ENCODE data around the gene C2CD2. TPM values are rescaled to one million over a fixed set of nuclear protein-coding genes. Genes with fewer than 3 reads are reported as not detected.

C2CD2 gene
- total and polyA plus RNA-seq, 2 of the 8 experiments (the other 6 are each of a cell fraction or from before 2014, with no cell fraction given) = 10.4 to 13.0 TPM

GRCh38 chr21:41979751-41980369 is 26.0 kb upstream of the C2CD2 start:
- H3K56ac ChIP-seq (replicated peaks; ENCODE audit: insufficient read length, low read depth, low read length) = no peak overlapping the region
- H3K9me3 ChIP-seq (ENCODE audit: insufficient read depth in 2 of 2, low read depth in 1 of 2, low read length in 1 of 2) = peaks cover 0 to 7% of the 10 kb centered on the region in 2 experiments; a peak in 2 of 4 replicates
- H4K8ac ChIP-seq (ENCODE audit: extremely low read depth, insufficient read depth, low read length) = no peak overlapping the region
- TF ChIP-seq CTBP2 (IDR thresholded peaks at IDR 0.05; ENCODE audit: borderline replicate concordance, insufficient read depth, insufficient read length, low read length) (no peak), SIX5 (IDR thresholded peaks at IDR 0.05; ENCODE audit: low read depth, low read length) (no peak), CBX5 (IDR thresholded peaks at IDR 0.05; ENCODE audit: low read depth, low read length) (no peak), KDM5A (IDR thresholded peaks at IDR 0.05; ENCODE audit: low read length) (no peak), HDAC6 (IDR thresholded peaks at IDR 0.05; ENCODE audit: low read depth, low read length) (no peak)
- no peaks in the 10 kb centered on the region for H3K23me2 ChIP-seq (ENCODE audit: low read depth, low read length)
- no peak overlapping the region for H2BK15ac ChIP-seq (ENCODE audit: low read length)
- H3K27ac ChIP-seq (ENCODE audit: low read depth, low read length) = no peak overlapping the region
- ChIA-PET CTCF (ENCODE audit: partially characterized antibody) (no interaction called here), POLR2A (ENCODE audit: partially characterized antibody) (no interaction called here)
- no peak overlapping the region for H2BK5ac ChIP-seq (ENCODE audit: low read depth, low read length)
- H3K4me2 ChIP-seq (ENCODE audit: insufficient read depth in 1 of 2, low read depth in 2 of 2, low read length in 2 of 2) = no peak overlapping the region
- H3K4me1 ChIP-seq (replicated peaks in 1 of 4; ENCODE audit: control insufficient read depth in 3 of 4, insufficient read depth in 4 of 4, low read length in 3 of 4) = no peaks in the 10 kb centered on the region; a peak in 1 of 7 replicates
- no peaks in the 10 kb centered on the region for H3K79me2 ChIP-seq (ENCODE audit: control insufficient read depth in 1 of 2, insufficient read depth in 2 of 2, low read length in 2 of 2)
- no peak overlapping the region for H4K5ac ChIP-seq (ENCODE audit: insufficient read length, low read depth, low read length)
- no peak overlapping the region for H3K18ac ChIP-seq (ENCODE audit: extremely low read depth, low read length)
- no peak overlapping the region for H2BK20ac ChIP-seq (ENCODE audit: low read length)
- H3K23ac ChIP-seq (ENCODE audit: insufficient read length) = no peak overlapping the region
- no peaks in the 10 kb centered on the region for H3K36me3 ChIP-seq (ENCODE audit: control insufficient read depth in 2 of 4, insufficient read depth in 4 of 4, low read length in 3 of 4)
- peak in 1 of 2 experiments; percentile 17 for DNase-seq (ENCODE audit: low read depth in 1 of 2, low spot score in 2 of 2)
- no peak overlapping the region for H3K4ac ChIP-seq (replicated peaks; ENCODE audit: insufficient read length, low read depth, low read length)
- H3K4me3 ChIP-seq (ENCODE audit: extremely low read depth in 1 of 4, insufficient read depth in 2 of 4, low read depth in 3 of 4, low read length in 4 of 4) = no peak overlapping the region
- H4K91ac ChIP-seq (replicated peaks; ENCODE audit: insufficient read length, low read length) = no peak overlapping the region
- no peak overlapping the region for H2AK5ac ChIP-seq (ENCODE audit: low read depth, low read length)
- no peaks in the 10 kb centered on the region for H3K79me1 ChIP-seq (ENCODE audit: low read depth, low read length)
- H2AFZ ChIP-seq (ENCODE audit: low read length) = no peak overlapping the region
- no peaks in the 10 kb centered on the region for H3K27me3 ChIP-seq (replicated peaks in 1 of 4; ENCODE audit: control insufficient read depth in 3 of 4, extremely low read depth in 1 of 4, insufficient read depth in 3 of 4, low read length in 3 of 4)
- 95% methylated on average over 7 of the region's 7 CpGs; no CpG with 5 or more reads in 1 of the 2 experiments for WGBS, 2 experiments (ENCODE audit: extremely low coverage in 1 of 2, insufficient coverage in 1 of 2, insufficient read length in 1 of 2, insufficient replicate concordance in 2 of 2, low coverage in 1 of 2, low lambda C conversion rate in 2 of 2, missing lambda C conversion rate in 1 of 2)
- H2BK120ac ChIP-seq (replicated peaks; ENCODE audit: low read depth, low read length) = no peak overlapping the region
- no peak overlapping the region for H3K9ac ChIP-seq (replicated peaks in 1 of 4; ENCODE audit: extremely low read depth in 1 of 4, low read depth in 3 of 4, low read length in 3 of 4)
- no peak overlapping the region for H2BK12ac ChIP-seq (ENCODE audit: low read depth, low read length)
- H4K20me1 ChIP-seq (replicated peaks in 1 of 2; ENCODE audit: control insufficient read depth in 1 of 2, insufficient read depth in 2 of 2, low read length in 2 of 2) = no peaks in the 10 kb centered on the region
- no peak for FAIRE-seq
- H3K14ac ChIP-seq (ENCODE audit: insufficient read length) = no peak overlapping the region
